ENCODE data around the gene PPP1R14B. TPM values are rescaled to one million over a fixed set of nuclear protein-coding genes. Genes with fewer than 3 reads are reported as not detected.

PPP1R14B gene
- total and polyA plus RNA-seq, 2 donors (not counting 3 experiments of a cell fraction or from before 2014, with no cell fraction given) = 308 to 431 TPM

DNA sequence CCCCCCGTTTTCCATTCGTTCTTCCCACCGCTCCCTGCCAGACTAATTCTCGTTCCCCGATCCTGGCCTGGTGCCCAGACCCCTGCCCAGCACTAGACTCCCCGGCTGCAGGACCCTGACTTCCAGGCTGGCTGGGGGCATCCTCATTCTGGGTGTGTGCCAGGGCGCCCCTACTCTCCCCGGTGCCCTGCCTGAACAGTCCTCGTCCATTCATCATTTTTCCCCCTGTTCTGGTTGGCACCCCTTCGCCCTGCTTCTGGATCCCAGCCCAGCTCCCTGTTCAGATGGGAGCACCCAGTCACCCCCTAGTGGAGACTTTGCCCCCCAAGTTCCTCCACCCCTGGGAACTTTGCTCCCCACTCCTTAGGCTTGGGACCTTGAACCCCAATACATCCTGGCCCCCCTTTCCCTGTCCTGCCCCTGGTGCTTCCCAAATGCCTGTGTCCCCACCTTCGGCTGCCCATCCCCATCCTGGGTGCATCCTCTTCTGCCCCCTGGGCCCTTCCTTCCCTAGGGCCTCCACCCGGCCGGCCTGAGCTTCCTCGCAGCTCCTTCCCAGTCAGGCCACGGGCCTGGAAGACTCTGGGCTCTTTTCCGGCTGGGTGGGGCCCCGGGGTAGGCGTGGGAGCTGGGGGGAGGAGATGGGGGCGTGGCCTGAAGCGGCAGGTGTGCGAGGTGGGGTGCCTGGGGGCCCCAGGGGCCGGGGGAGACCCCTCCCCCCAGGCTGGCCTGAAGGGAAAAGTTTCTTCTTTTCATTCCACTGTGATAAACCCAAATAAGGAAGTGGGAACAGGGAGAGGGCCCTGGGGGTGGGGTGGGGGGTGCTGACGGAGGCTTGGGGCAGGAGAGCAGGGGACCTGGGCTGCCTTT lies 5.5 kb upstream of the PPP1R14B start:
- peak overlapping the region; percentile 49 for H3K27ac ChIP-seq (ENCODE audit: insufficient read depth, low read depth, low read length)
- FAIRE-seq (no peak), DNase-seq (ENCODE audit: low read depth, low spot score) (no peak)
- H3K9me1 ChIP-seq (replicated peaks; ENCODE audit: control insufficient read depth, extremely low read depth, insufficient read depth, low read length) = no peaks in the 10 kb centered on the region
- BruUV-seq (replicated peaks) = no TSS peak
- no peaks in the 10 kb centered on the region for H4K20me1 ChIP-seq (replicated peaks; ENCODE audit: control insufficient read depth, extremely low read depth, insufficient read depth, low read length)
- ChIA-PET POLR2A (no interaction called here), CTCF (interaction anchor here (0.7 to 4.7 kb wide), 10 partner anchors 8 to 103 kb away, joined by 3 to 60 read pairs (median 8); partner anchors contain the start of genes CATSPERZ, FERMT3, PRDX5 and STIP1)
- dilution Hi-C loops (cut with MboI; ENCODE audit: extremely low pct_ligation_motif_present, low sequenced_read_pairs) = no loop called here
- peak overlapping the region; percentile 23 for H2AFZ ChIP-seq (ENCODE audit: low read depth, low read length)
- intact Hi-C loops (cut with micrococcal nuclease) = no loop called here
- peak overlapping the region; percentile 80 to 93 (median 80) for H3K4me3 ChIP-seq (replicated peaks in 1 of 3; ENCODE audit: insufficient read depth in 1 of 3, low read depth in 1 of 3, low read length in 3 of 3)
- peak overlapping the region; percentile 65 for H3K9ac ChIP-seq (replicated peaks; ENCODE audit: extremely low read depth, insufficient read depth, low read length)
- TF ChIP-seq GATA2 (IDR thresholded peaks at IDR 0.05; ENCODE audit: insufficient read depth, insufficient read length, low read depth, low read length) (no peak), EZH2 (IDR thresholded peaks at IDR 0.05; ENCODE audit: borderline replicate concordance, low read depth, low read length, severe bottlenecking) (no peak), JUN (IDR thresholded peaks at IDR 0.05; ENCODE audit: borderline replicate concordance, insufficient read depth, insufficient read length, low read depth) (no peak), POLR2A (IDR thresholded peaks at IDR 0.05; ENCODE audit: low read depth, low read length) (peak; percentile 38), MYC (IDR thresholded peaks at IDR 0.05; ENCODE audit: low read depth, low read length) (no peak), POLR2AphosphoS5 (IDR thresholded peaks at IDR 0.05; ENCODE audit: insufficient read depth, low read depth, low read length) (peak; percentile 46)
- TF ChIP-seq, protein P1, sequence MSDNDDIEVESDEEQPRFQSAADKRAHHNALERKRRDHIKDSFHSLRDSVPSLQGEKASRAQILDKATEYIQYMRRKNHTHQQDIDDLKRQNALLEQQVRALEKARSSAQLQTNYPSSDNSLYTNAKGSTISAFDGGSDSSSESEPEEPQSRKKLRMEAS (IDR thresholded peaks at IDR 0.05; ENCODE audit: insufficient read depth, insufficient read length) = no peak
- TF ChIP-seq, protein P2, sequence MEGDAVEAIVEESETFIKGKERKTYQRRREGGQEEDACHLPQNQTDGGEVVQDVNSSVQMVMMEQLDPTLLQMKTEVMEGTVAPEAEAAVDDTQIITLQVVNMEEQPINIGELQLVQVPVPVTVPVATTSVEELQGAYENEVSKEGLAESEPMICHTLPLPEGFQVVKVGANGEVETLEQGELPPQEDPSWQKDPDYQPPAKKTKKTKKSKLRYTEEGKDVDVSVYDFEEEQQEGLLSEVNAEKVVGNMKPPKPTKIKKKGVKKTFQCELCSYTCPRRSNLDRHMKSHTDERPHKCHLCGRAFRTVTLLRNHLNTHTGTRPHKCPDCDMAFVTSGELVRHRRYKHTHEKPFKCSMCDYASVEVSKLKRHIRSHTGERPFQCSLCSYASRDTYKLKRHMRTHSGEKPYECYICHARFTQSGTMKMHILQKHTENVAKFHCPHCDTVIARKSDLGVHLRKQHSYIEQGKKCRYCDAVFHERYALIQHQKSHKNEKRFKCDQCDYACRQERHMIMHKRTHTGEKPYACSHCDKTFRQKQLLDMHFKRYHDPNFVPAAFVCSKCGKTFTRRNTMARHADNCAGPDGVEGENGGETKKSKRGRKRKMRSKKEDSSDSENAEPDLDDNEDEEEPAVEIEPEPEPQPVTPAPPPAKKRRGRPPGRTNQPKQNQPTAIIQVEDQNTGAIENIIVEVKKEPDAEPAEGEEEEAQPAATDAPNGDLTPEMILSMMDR (IDR thresholded peaks at IDR 0.05; ENCODE audit: extremely low read depth in 1 of 2, insufficient read depth in 1 of 2, low read depth in 1 of 2, low read length in 2 of 2) = peak in 1 of 2 donors; percentile 31
- H3K79me2 ChIP-seq (ENCODE audit: control insufficient read depth, insufficient read depth, low read length) = peaks cover 32% of the 10 kb centered on the region
- peak overlapping the region; percentile 86 for H3K4me2 ChIP-seq (ENCODE audit: insufficient read depth, low read length)
- peaks cover 27% of the 10 kb centered on the region for H3K4me1 ChIP-seq (ENCODE audit: control insufficient read depth, extremely low read depth, insufficient read depth, low read length)
- no peaks in the 10 kb centered on the region for H3K27me3 ChIP-seq (ENCODE audit: control insufficient read depth in 2 of 2, insufficient read depth in 2 of 2, low read length in 2 of 2)
- no peaks in the 10 kb centered on the region for H3K9me3 ChIP-seq (replicated peaks; ENCODE audit: control insufficient read depth, insufficient read depth, low read length)
- H3K36me3 ChIP-seq (ENCODE audit: control insufficient read depth in 2 of 2, extremely low read depth in 1 of 2, insufficient read depth in 2 of 2, low read length in 2 of 2) = peaks cover 2 to 17% of the 10 kb centered on the region in 2 experiments
